ENCODE results near the gene SLC16A5. TPM values are rescaled to one million over a fixed set of nuclear protein-coding genes. Genes with fewer than 3 reads are reported as not detected.
A peak's percentile ranks its signal among the peaks of the same experiment; 100 is the strongest.

SLC16A5 gene
- total and polyA plus RNA-seq, 10 of the 15 experiments (the other 5 are each of a cell fraction or from before 2014, with no cell fraction given) = 0.03 to 3.1 (median 0.96) TPM

GRCh38 chr17:75154195-75155106 lies 66.7 kb downstream of the SLC16A5 start, which contains the start of gene JPT1 (continued):
- TF ChIP-seq MTA2 (IDR thresholded peaks at IDR 0.05; ENCODE audit: low read depth) (no peak), KLF5 (IDR thresholded peaks at IDR 0.05; ENCODE audit: partially characterized antibody) (peak; percentile 80), SP1 (IDR thresholded peaks at IDR 0.05; ENCODE audit: low read depth, low read length) (peak; percentile 99), CEBPB (IDR thresholded peaks at IDR 0.05; ENCODE audit: borderline replicate concordance in 1 of 2, low read depth in 2 of 2, low read length in 2 of 2) (no peak), NBN (IDR thresholded peaks at IDR 0.05) (peak; percentile 49; the same call in 1 of the 2 replicates), ATF7 (IDR thresholded peaks at IDR 0.05; ENCODE audit: low read depth) (no peak), GATAD2B (conservative IDR thresholded peaks at IDR 0.05; ENCODE audit: low read depth) (peak; percentile 91), PRDM15 (CRISPR knock-in tag; IDR thresholded peaks at IDR 0.05) (no peak), JUNB (IDR thresholded peaks at IDR 0.05) (no peak), BRCA1 (IDR thresholded peaks at IDR 0.05; ENCODE audit: low read depth, low read length) (no peak), BCLAF1 (IDR thresholded peaks at IDR 0.05) (no peak), SMAD5 (IDR thresholded peaks at IDR 0.05; ENCODE audit: low read depth) (peak; percentile 98), KAT2A (conservative IDR thresholded peaks at IDR 0.05; ENCODE audit: control insufficient read depth, low read depth, low read length) (0 out of 2 replicates have a peak, but pooled peaks have one; percentile 21), ZNF592 (IDR thresholded peaks at IDR 0.05) (no peak), NFIC (IDR thresholded peaks at IDR 0.05; ENCODE audit: low read depth, low read length) (no peak; the same call in 1 of the 2 replicates), EED (IDR thresholded peaks at IDR 0.05; ENCODE audit: low read depth) (no peak), TAF1 (IDR thresholded peaks at IDR 0.05; ENCODE audit: borderline replicate concordance, low read depth, low read length) (peak; percentile 90), SREBF2 (IDR thresholded peaks at IDR 0.05; ENCODE audit: low read length) (no peak), RELA (IDR thresholded peaks at IDR 0.05; ENCODE audit: borderline replicate concordance, partially characterized antibody) (peak; percentile 21), KDM1A (IDR thresholded peaks at IDR 0.05; ENCODE audit: borderline replicate concordance) (no peak)
